OCI-LY7 (cell line): ENCODE results near the gene PDE6G.

ENCODE experiments used
- CTCF ChIP-seq: fragments of 200-600 bp; sonication (generic); conservative IDR thresholded peaks from 2 replicates; pipeline ENCODE4 v1.5.1; 2014; ENCODE audit warnings: mild to moderate bottlenecking, antibody characterized with exemption, low read length, moderate library complexity, mixed read lengths
- EZH2phosphoT487 ChIP-seq: fragments of 200-600 bp; sonication (generic); IDR thresholded peaks from 2 replicates; pipeline ENCODE4 v1.6.1; 2018; ENCODE audit warnings: low read depth, borderline replicate concordance, mild to moderate bottlenecking, mixed run types, antibody characterized with exemption, low read length, moderate library complexity, mixed read lengths

- no peak for TF ChIP-seq CTCF
- no peak for TF ChIP-seq EZH2phosphoT487
Measured at GRCh38 chr17:81630274-81630673, 26.1 kb downstream of the PDE6G start.
